ENCODE measurements around the gene BRD4.
"Not testable (repeated sequence)": the region's sequence is repeated elsewhere in the genome, so short reads cannot be mapped to it uniquely, and the experiment has no call there.

The BRD4 gene

DNA sequence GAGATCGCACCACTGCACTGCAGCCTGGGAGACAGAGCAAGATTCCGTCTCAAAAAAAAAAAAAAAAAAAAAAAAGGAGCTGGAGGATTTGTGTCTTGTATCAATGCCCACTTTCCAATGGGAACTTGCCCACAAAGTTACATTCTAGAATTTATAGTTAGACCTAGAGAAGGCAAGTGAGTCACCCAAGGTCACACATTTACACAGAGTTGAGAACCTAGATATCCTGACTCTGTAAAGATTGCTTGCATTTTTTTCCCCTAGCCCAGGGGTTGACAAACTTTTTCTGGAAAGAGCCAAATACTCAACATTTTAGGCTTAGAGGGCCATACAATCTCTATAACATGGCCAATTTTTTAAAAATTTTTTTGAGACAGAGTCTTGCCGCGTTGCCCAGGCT is 7.7 kb upstream of the BRD4 start:
- Histone ChIP-seq H3K27me3 (replicated peaks in 2 of 5; ENCODE audit: control insufficient read depth in 4 of 5, insufficient read depth in 5 of 5, low read length in 4 of 5) (no peaks in the 10 kb centered on the region), H3K9me3 (ENCODE audit: control extremely low read depth in 1 of 5, control insufficient read depth in 4 of 5, insufficient read depth in 2 of 5, low read depth in 1 of 5, low read length in 4 of 5) (no peaks in the 10 kb centered on the region), H3K4me3 (ENCODE audit: control insufficient read depth in 1 of 7, extremely low read depth in 1 of 7, insufficient read depth in 4 of 7, low read depth in 2 of 7, low read length in 6 of 7) (no peak overlapping the region), H3K4me1 (ENCODE audit: control extremely low read depth in 1 of 4, control insufficient read depth in 4 of 4, insufficient read depth in 4 of 4, low read length in 3 of 4) (no peaks in the 10 kb centered on the region), H3K36me3 (ENCODE audit: control insufficient read depth in 4 of 4, insufficient read depth in 4 of 4, low read length in 3 of 4) (peaks cover under 1 to 7% (median 4%) of the 10 kb centered on the region in 4 experiments), H3K27ac (ENCODE audit: insufficient read depth in 1 of 2, low read depth in 1 of 2, low read length in 2 of 2, poor library complexity in 1 of 2, severe bottlenecking in 2 of 2) (no peak overlapping the region)
- WGBS (ENCODE audit: insufficient coverage), result 100% methylated on average over 2 of the region's 4 CpGs
- POLR2A ChIA-PET, result interaction anchor here (0.8 kb wide), 1 partner anchor 37 kb away, joined by 3 read pairs; no protein-coding TSS in a partner anchor
- CTCF ChIA-PET, result interaction anchor here (0.7 to 1.2 kb wide), 2 partner anchors 15 to 1414 kb away, joined by 3 read pairs; no protein-coding TSS in a partner anchor
- DNase-seq, result no peak

DNA sequence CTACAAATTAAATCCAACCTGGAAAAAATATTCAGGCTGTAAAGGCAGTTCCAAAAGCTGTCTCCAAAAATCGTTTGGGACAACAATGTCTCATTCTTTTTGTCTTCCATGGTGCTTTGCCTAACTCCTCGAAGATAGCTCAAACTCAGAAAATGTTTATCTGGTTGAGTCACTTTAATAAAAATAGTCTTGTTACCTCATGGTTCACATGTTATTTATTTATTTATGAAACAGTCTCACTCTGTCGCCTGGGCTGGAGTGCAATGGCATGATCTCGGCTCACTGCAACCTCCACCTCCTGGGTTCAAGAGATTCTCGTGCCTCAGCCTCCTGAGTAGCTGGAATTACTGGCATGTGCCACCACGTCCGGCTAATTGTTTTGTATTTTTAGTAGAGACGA is 4.9 kb upstream of the BRD4 start:
- ChIA-PET POLR2A (interaction anchor here (0.8 kb wide), 1 partner anchor 42 kb away, joined by 3 read pairs; the partner anchor contains the start of gene AKAP8), CTCF (interaction anchor here (1.5 kb wide), 1 partner anchor 18 kb away, joined by 4 read pairs; no protein-coding TSS in a partner anchor)
- H3K4me1 ChIP-seq (ENCODE audit: control extremely low read depth in 1 of 4, control insufficient read depth in 4 of 4, insufficient read depth in 4 of 4, low read length in 3 of 4), result peaks cover 0 to 20% (median 18%) of the 10 kb centered on the region in 4 experiments
- H3K4me3 ChIP-seq (ENCODE audit: control insufficient read depth in 1 of 7, extremely low read depth in 1 of 7, insufficient read depth in 4 of 7, low read depth in 2 of 7, low read length in 6 of 7), result no peak overlapping the region
- no peak for DNase-seq
- 96% methylated on average over 6 of the region's 8 CpGs for WGBS (ENCODE audit: insufficient coverage)
- no peaks in the 10 kb centered on the region for H3K9me3 ChIP-seq (ENCODE audit: control extremely low read depth in 1 of 5, control insufficient read depth in 4 of 5, insufficient read depth in 2 of 5, low read depth in 1 of 5, low read length in 4 of 5)
- H3K36me3 ChIP-seq (ENCODE audit: control insufficient read depth in 4 of 4, insufficient read depth in 4 of 4, low read length in 3 of 4), result peaks cover 0 to 3% (median 0%) of the 10 kb centered on the region in 4 experiments
- H3K27me3 ChIP-seq (replicated peaks in 2 of 5; ENCODE audit: control insufficient read depth in 4 of 5, insufficient read depth in 5 of 5, low read length in 4 of 5), result no peaks in the 10 kb centered on the region
- H3K27ac ChIP-seq (ENCODE audit: insufficient read depth in 1 of 2, low read depth in 1 of 2, low read length in 2 of 2, poor library complexity in 1 of 2, severe bottlenecking in 2 of 2), result no peak overlapping the region

DNA sequence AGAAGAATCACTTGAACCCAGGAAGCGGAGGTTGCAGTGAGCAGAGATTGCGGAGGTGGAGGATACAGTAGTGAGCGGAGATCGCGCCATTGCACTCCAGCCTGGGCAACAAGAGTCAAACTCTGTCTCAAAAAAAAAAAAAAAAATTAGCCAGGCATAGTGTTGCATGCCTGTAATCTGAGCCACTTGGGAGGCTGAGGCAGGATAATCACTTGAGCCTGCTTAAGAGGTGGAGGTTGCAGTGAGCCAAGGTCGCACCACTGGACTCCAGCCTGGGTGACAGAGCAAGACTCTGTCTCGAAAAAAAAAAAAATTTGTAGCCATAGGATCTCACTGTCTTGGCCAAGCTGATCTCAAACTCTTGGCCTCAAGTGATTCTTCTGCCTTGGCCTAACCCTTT is 3.7 kb upstream of the BRD4 start:
- CTCF ChIA-PET, result interaction anchor here (0.6 kb wide), 1 partner anchor 30 kb away, joined by 3 read pairs; no protein-coding TSS in a partner anchor
- H3K36me3 ChIP-seq (ENCODE audit: control insufficient read depth in 4 of 4, insufficient read depth in 4 of 4, low read length in 3 of 4); DNase-seq; H3K4me3 ChIP-seq (ENCODE audit: control insufficient read depth in 1 of 7, extremely low read depth in 1 of 7, insufficient read depth in 4 of 7, low read depth in 2 of 7, low read length in 6 of 7); H3K9me3 ChIP-seq (ENCODE audit: control extremely low read depth in 1 of 5, control insufficient read depth in 4 of 5, insufficient read depth in 2 of 5, low read depth in 1 of 5, low read length in 4 of 5); H3K27me3 ChIP-seq (replicated peaks in 2 of 5; ENCODE audit: control insufficient read depth in 4 of 5, insufficient read depth in 5 of 5, low read length in 4 of 5); POLR2A ChIA-PET; H3K27ac ChIP-seq (ENCODE audit: insufficient read depth in 1 of 2, low read depth in 1 of 2, low read length in 2 of 2, poor library complexity in 1 of 2, severe bottlenecking in 2 of 2): not testable (repeated sequence)
- H3K4me1 ChIP-seq (ENCODE audit: control extremely low read depth in 1 of 4, control insufficient read depth in 4 of 4, insufficient read depth in 4 of 4, low read length in 3 of 4), result peaks cover 0 to 24% (median 22%) of the 10 kb centered on the region in 4 experiments
- WGBS (ENCODE audit: insufficient coverage), result 100% methylated on average over 7 of the region's 7 CpGs

GRCh38 chr19:15331419-15332310 is 674 bp downstream of the BRD4 start:
- H3K27ac ChIP-seq (ENCODE audit: insufficient read depth in 1 of 2, low read depth in 1 of 2, low read length in 2 of 2, poor library complexity in 1 of 2, severe bottlenecking in 2 of 2), result peak overlapping the region; percentile 75 to 90
- WGBS (ENCODE audit: insufficient coverage), result 0% methylated on average over 83 of the region's 122 CpGs
- POLR2A ChIA-PET, result interaction anchor here (1.2 to 1.8 kb wide), 3 partner anchors 13 to 73 kb away, joined by 3 to 5 read pairs (median 3); no protein-coding TSS in a partner anchor
- H3K36me3 ChIP-seq (ENCODE audit: control insufficient read depth in 4 of 4, insufficient read depth in 4 of 4, low read length in 3 of 4), result peaks cover 0 to 3% (median 0%) of the 10 kb centered on the region in 4 experiments
- CTCF ChIA-PET, result interaction anchor here (1.2 kb wide), 1 partner anchor 14 kb away, joined by 3 read pairs; no protein-coding TSS in a partner anchor
- DNase-seq, result peak; percentile 48 to 76 (median 68)
- no peaks in the 10 kb centered on the region for H3K9me3 ChIP-seq (ENCODE audit: control extremely low read depth in 1 of 5, control insufficient read depth in 4 of 5, insufficient read depth in 2 of 5, low read depth in 1 of 5, low read length in 4 of 5)
- H3K4me1 ChIP-seq (ENCODE audit: control extremely low read depth in 1 of 4, control insufficient read depth in 4 of 4, insufficient read depth in 4 of 4, low read length in 3 of 4), result peaks cover 11 to 52% (median 51%) of the 10 kb centered on the region in 4 experiments
- H3K4me3 ChIP-seq (ENCODE audit: control insufficient read depth in 1 of 7, extremely low read depth in 1 of 7, insufficient read depth in 4 of 7, low read depth in 2 of 7, low read length in 6 of 7), result peak overlapping the region; percentile 83 to 97 (median 88)
- H3K27me3 ChIP-seq (replicated peaks in 2 of 5; ENCODE audit: control insufficient read depth in 4 of 5, insufficient read depth in 5 of 5, low read length in 4 of 5), result no peaks in the 10 kb centered on the region

DNA sequence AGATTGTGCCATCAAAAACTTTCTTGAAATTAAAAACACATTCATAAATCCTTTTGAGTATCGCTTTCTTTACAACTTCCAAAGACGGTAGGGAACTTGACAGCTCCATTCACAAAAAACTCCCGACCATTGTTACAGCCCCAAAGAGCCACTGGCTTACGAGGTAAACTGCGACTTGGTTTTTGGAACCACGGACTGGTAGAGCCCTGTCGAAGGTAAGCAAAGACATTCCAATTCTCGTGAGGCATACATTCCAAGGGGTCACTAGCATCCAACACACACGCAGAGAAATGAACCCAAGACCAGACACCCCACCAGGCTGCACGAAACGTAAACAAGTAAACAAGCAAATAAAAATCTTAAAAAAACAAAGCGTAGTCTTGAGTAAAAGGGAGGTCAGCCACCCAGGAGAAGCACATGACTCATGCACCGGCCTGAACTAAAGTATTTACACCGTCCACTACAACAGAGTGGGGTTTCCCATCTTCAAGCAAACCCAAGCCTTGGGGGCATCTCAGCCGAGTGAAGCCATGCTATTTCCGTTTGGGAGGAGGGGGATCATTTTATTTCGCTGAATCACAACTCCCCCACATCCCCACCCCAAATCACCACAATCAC is 1.4 kb downstream of the BRD4 start:
- POLR2A ChIA-PET, result interaction anchor here (0.7 to 1.3 kb wide), 2 partner anchors 38 to 41 kb away, joined by 3 read pairs; no protein-coding TSS in a partner anchor

GRCh38 chr19:15328312-15328711 is 4.0 kb downstream of the BRD4 start:
- POLR2A ChIA-PET, result no interaction called here
- DNase-seq, result no peak
- no peaks in the 10 kb centered on the region for H3K9me3 ChIP-seq (ENCODE audit: control extremely low read depth in 1 of 5, control insufficient read depth in 4 of 5, insufficient read depth in 2 of 5, low read depth in 1 of 5, low read length in 4 of 5)
- H3K4me1 ChIP-seq (ENCODE audit: control extremely low read depth in 1 of 4, control insufficient read depth in 4 of 4, insufficient read depth in 4 of 4, low read length in 3 of 4), result peaks cover 16 to 70% (median 61%) of the 10 kb centered on the region in 4 experiments
- CTCF ChIA-PET, result no interaction called here
- no peak overlapping the region for H3K4me3 ChIP-seq (ENCODE audit: control insufficient read depth in 1 of 7, extremely low read depth in 1 of 7, insufficient read depth in 4 of 7, low read depth in 2 of 7, low read length in 6 of 7)
- no peaks in the 10 kb centered on the region for H3K27me3 ChIP-seq (replicated peaks in 2 of 5; ENCODE audit: control insufficient read depth in 4 of 5, insufficient read depth in 5 of 5, low read length in 4 of 5)
- WGBS (ENCODE audit: insufficient coverage), result 95% methylated on average over 9 of the region's 10 CpGs
- H3K27ac ChIP-seq (ENCODE audit: insufficient read depth in 1 of 2, low read depth in 1 of 2, low read length in 2 of 2, poor library complexity in 1 of 2, severe bottlenecking in 2 of 2), result no peak overlapping the region
- peaks cover 0 to 3% (median 0%) of the 10 kb centered on the region in 4 experiments for H3K36me3 ChIP-seq (ENCODE audit: control insufficient read depth in 4 of 4, insufficient read depth in 4 of 4, low read length in 3 of 4)

More for the DNA sequence above, 1.4 kb downstream of the BRD4 start:
- Histone ChIP-seq H3K4me3 (ENCODE audit: control insufficient read depth in 1 of 7, extremely low read depth in 1 of 7, insufficient read depth in 4 of 7, low read depth in 2 of 7, low read length in 6 of 7) (peak overlapping the region; percentile 83 to 97 (median 87)), H3K9me3 (ENCODE audit: control extremely low read depth in 1 of 5, control insufficient read depth in 4 of 5, insufficient read depth in 2 of 5, low read depth in 1 of 5, low read length in 4 of 5) (no peaks in the 10 kb centered on the region), H3K27me3 (replicated peaks in 2 of 5; ENCODE audit: control insufficient read depth in 4 of 5, insufficient read depth in 5 of 5, low read length in 4 of 5) (no peaks in the 10 kb centered on the region), H3K36me3 (ENCODE audit: control insufficient read depth in 4 of 4, insufficient read depth in 4 of 4, low read length in 3 of 4) (peaks cover 0 to 3% (median 0%) of the 10 kb centered on the region in 4 experiments), H3K27ac (ENCODE audit: insufficient read depth in 1 of 2, low read depth in 1 of 2, low read length in 2 of 2, poor library complexity in 1 of 2, severe bottlenecking in 2 of 2) (peak overlapping the region; percentile 74 to 90), H3K4me1 (ENCODE audit: control extremely low read depth in 1 of 4, control insufficient read depth in 4 of 4, insufficient read depth in 4 of 4, low read length in 3 of 4) (peaks cover 16 to 59% (median 55%) of the 10 kb centered on the region in 4 experiments)
- peak; percentile 29 to 81 (median 76) for DNase-seq
- WGBS (ENCODE audit: insufficient coverage), result 20% methylated on average over 7 of the region's 17 CpGs
- CTCF ChIA-PET, result no interaction called here
